ENCODE results near the gene HSD17B14.

DNA sequence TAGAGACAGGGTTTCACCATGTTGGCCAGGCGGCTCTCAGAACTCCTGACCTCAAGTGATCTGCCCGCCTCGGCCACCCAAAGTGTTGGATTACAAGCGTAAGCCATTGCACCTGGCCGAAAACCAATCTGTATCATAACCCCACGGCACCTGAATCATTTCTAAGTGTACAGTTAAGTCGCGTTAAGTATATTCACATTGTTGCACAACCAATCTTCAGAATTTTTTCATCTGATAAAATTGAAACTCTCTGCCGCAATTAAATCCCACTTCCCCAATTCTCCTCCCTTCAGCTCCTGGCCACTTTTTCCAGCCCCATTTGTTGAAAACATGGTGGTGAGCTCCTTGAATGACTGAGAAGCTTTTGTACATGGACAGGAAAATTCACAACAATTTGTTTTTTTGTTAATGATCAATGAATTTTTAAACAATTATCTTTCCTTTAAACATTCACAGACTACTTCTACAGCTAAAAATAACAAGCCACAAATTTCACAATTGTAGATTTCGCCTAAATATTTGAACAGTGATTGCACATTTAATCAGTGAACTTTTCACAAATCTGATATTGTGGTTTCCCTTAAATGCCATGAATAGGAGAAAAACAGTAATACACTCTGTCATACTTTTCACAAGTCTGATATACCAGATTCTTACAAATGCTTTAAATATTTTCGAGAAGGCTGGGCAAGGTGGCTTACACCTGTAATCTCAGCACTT, 67.1 kb downstream of the HSD17B14 start:
- TF ChIP-seq POLR2AphosphoS5 (IDR thresholded peaks at IDR 0.05; ENCODE audit: borderline replicate concordance, low read depth, low read length) (no peak), EZH2 (IDR thresholded peaks at IDR 0.05) (no peak)
